ENCODE results near the gene RFFL. TPM values are rescaled to one million over a fixed set of nuclear protein-coding genes. Genes with fewer than 3 reads are reported as not detected.

The RFFL gene
- total and polyA plus RNA-seq, 8 donors: 19.6 to 42.0 (median 22.2) TPM

GRCh38 chr17:34961093-34961911, 102.2 kb downstream of the RFFL start, which contains the start of the genes CCT6B and ZNF830:
TSS of gene CCT6B (minus strand) at chr17:34961460. CDS start at chr17:34961393, 67 bp downstream.
TSS of gene ZNF830 (plus strand) at chr17:34961540. CDS start at chr17:34961567, 27 bp downstream.
- Histone ChIP-seq H3K9me3 (no peaks in the 10 kb centered on the region), H3K36me3 (peaks cover 0 to 26% of the 10 kb centered on the region in 2 donors), H3K27me3 (no peaks in the 10 kb centered on the region), H3K4me1 (peaks cover 10 to 27% of the 10 kb centered on the region in 2 donors), H3K4me3 (peak within 1 kb of the TSS; percentile 65 to 86), H3K27ac (peak within 1 kb of the TSS; percentile 88 to 97)
- ATAC-seq: peak; percentile 97
- intact Hi-C loops (cut with DNase I): no loop called here
- DNase-seq: peak; percentile 91 to 97 (median 94)
- no peak for TF ChIP-seq CTCF (IDR thresholded peaks at IDR 0.05)

GRCh38 chr17:34958438-34958837, 105.1 kb downstream of the RFFL start:
- intact Hi-C loops (cut with DNase I): no loop called here
- H3K36me3 ChIP-seq: no peaks in the 10 kb centered on the region
- H3K4me3 ChIP-seq: no peak overlapping the region
- peaks cover 10 to 24% of the 10 kb centered on the region in 2 donors for H3K4me1 ChIP-seq
- H3K27me3 ChIP-seq: no peaks in the 10 kb centered on the region
- no peaks in the 10 kb centered on the region for H3K9me3 ChIP-seq
- DNase-seq (no peak), ATAC-seq (no peak)
- H3K27ac ChIP-seq: no peak overlapping the region
- no peak for TF ChIP-seq CTCF (IDR thresholded peaks at IDR 0.05)

Other genes with a start within 250 kb of the RFFL start
- gene CCT6B, start 102.2 kb downstream of the RFFL start, total RNA-seq: 1 to 10 TPM in 1 of 2 donors, under 1 TPM in 1; 0.58 to 2.0 TPM
- gene CCT6B, start 102.2 kb downstream of the RFFL start, polyA plus RNA-seq (ENCODE audit: insufficient read length in 6 of 6): 1 to 10 TPM; 2.9 to 5.1 (median 3.8) TPM
- 10 to 100 TPM; 11.8 to 11.9 TPM for gene ZNF830, start 102.2 kb downstream of the RFFL start, total RNA-seq
- gene ZNF830, start 102.2 kb downstream of the RFFL start, polyA plus RNA-seq (ENCODE audit: insufficient read length in 6 of 6): 10 to 100 TPM; 19.5 to 27.5 (median 21.8) TPM
- 10 to 100 TPM; 27.5 to 30.1 TPM for gene LIG3, start 83.2 kb downstream of the RFFL start, total RNA-seq
- 10 to 100 TPM; 27.3 to 43.7 (median 35.3) TPM for gene LIG3, start 83.2 kb downstream of the RFFL start, polyA plus RNA-seq (ENCODE audit: insufficient read length in 6 of 6)
- gene RAD51D, start 56.2 kb upstream of the RFFL start, total RNA-seq: 10 to 100 TPM; 13.6 to 20.8 TPM
- gene RAD51D, start 56.2 kb upstream of the RFFL start, polyA plus RNA-seq (ENCODE audit: insufficient read length in 6 of 6): 10 to 100 TPM; 15.4 to 18.0 (median 16.4) TPM
- gene FNDC8, start 57.9 kb upstream of the RFFL start, total RNA-seq: not detected
- under 1 TPM in 5 of 6 donors, not detected in 1; 0.20 to 0.34 (median 0.25) TPM for gene FNDC8, start 57.9 kb upstream of the RFFL start, polyA plus RNA-seq (ENCODE audit: insufficient read length in 6 of 6)
- gene NLE1, start 78.6 kb upstream of the RFFL start, total RNA-seq: 10 to 100 TPM in 1 of 2 donors, 1 to 10 TPM in 1; 8.7 to 15.3 TPM
- gene NLE1, start 78.6 kb upstream of the RFFL start, polyA plus RNA-seq (ENCODE audit: insufficient read length in 6 of 6): 10 to 100 TPM; 18.1 to 23.0 (median 20.7) TPM
- under 1 TPM; 0.20 to 0.65 TPM for gene UNC45B, start 84.1 kb upstream of the RFFL start, total RNA-seq
- gene UNC45B, start 84.1 kb upstream of the RFFL start, polyA plus RNA-seq (ENCODE audit: insufficient read length in 6 of 6): under 1 TPM; 0.25 to 0.43 (median 0.39) TPM
- gene SLC35G3, start 130.7 kb upstream of the RFFL start, total RNA-seq: not detected
- gene SLC35G3, start 130.7 kb upstream of the RFFL start, polyA plus RNA-seq (ENCODE audit: insufficient read length in 6 of 6): not detected
- 10 to 100 TPM; 51.3 to 67.5 TPM for gene SLFN5, start 179.4 kb upstream of the RFFL start, total RNA-seq
- 10 to 100 TPM; 20.8 to 28.2 (median 22.6) TPM for gene SLFN5, start 179.4 kb upstream of the RFFL start, polyA plus RNA-seq (ENCODE audit: insufficient read length in 6 of 6)